Breast epithelium (tissue), 3 donors: ENCODE measurements around the gene PRDM15.

Source experiments
- CTCF ChIP-seq, 3 donors: fragments of 450-650 bp; IDR thresholded peaks; one replicate each; pipeline ENCODE4 v1.5.1; 2016 to 2017; ENCODE audit warnings: antibody characterized with exemption in 3 of 3, mild to moderate bottlenecking in 3 of 3, moderate library complexity in 3 of 3
- POLR2A ChIP-seq: fragments of 450-650 bp; IDR thresholded peaks from one replicate; pipeline ENCODE4 v1.6.1; 2016; ENCODE audit warnings: antibody characterized with exemption, mild to moderate bottlenecking, moderate library complexity
- POLR2AphosphoS5 ChIP-seq, 3 donors: sonication (generic); formaldehyde crosslinking; IDR thresholded peaks; one replicate each; pipeline ENCODE4 v1.6.1; 2017; ENCODE audit warnings: antibody characterized with exemption in 3 of 3

DNA sequence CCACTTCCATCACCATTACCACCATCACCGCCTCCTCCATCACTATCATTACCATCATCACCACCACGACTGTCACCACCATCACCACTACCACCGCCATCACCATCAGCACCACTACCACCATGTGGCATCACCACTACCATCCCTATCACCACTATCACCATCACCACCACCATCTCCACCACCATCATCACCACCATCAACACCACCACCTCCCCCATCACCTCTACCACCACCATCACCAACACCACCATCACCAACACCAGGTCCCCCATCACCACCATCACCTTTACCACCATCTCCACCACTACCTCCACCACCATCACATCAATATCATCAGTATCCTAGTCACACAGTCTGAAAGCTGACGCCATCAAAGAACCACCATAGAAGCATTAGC lies 72.4 kb downstream of the PRDM15 start:
- TF ChIP-seq POLR2A (no peak), CTCF (IDR thresholded peaks at IDR 0.05) (no peak), POLR2AphosphoS5 (IDR thresholded peaks at IDR 0.05) (no peak)
